GM19035 (cell line): ENCODE measurements around the gene NT5DC1.

Experiments
- ATAC-seq: cut with Tn5 transposase; IDR thresholded peaks from one replicate; pipeline ENCODE4 v1.9.1; 2021; ENCODE audit not compliant: unreplicated experiment

NT5DC1 gene

GRCh38 chr6:116189472-116189871, 88.8 kb downstream of the NT5DC1 start:
- no peak for ATAC-seq

DNA sequence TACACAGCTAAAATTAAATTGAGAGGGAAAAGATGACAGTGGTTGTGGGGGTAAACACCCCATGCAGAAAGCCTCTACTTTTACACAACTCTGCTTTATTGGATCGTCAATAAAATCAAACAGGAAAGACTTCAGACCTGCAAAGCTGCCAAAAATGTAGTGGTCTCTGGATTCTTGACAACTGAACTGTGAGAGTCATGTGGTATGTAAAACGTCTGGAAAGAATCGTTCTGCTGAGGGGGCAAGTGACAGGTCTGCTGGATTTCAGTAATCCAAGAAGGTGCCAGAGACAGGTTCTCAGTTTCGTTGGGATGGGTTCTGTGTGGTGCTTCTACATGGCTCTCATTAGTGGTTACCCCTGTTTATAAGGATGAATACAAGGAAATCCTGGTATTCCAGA, 89.9 kb downstream of the NT5DC1 start:
- no peak for ATAC-seq

GRCh38 chr6:116191881-116192280, 91.2 kb downstream of the NT5DC1 start:
- no peak for ATAC-seq

GRCh38 chr6:116192786-116193185, 92.1 kb downstream of the NT5DC1 start:
- ATAC-seq, result no peak

DNA sequence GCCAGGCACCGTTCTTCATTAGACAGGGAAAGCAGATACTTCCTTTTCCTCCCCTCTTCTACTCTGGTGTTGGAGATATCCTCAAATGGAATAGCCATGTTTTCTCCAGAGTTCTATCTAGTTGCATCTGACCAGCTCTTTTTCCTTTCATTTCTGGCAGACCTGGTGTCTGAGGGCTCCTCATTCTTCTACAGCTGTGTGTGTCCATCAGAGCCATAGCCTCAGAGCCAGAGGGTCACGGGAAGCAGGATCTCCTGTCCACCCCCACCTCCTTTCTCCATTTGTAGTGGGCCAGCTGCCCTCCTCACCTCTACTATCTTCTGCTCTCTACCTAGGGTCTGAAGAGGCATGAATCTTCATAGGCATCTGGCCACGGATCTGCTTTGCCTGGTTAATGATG, 96.2 kb downstream of the NT5DC1 start:
- ATAC-seq, result no peak

- no peak for ATAC-seq
These were observed 100.1 kb downstream of the NT5DC1 start for GRCh38 chr6:116200619-116201249.

- ATAC-seq, result no peak
These were observed 100.9 kb downstream of the NT5DC1 start for GRCh38 chr6:116201538-116201937.

DNA sequence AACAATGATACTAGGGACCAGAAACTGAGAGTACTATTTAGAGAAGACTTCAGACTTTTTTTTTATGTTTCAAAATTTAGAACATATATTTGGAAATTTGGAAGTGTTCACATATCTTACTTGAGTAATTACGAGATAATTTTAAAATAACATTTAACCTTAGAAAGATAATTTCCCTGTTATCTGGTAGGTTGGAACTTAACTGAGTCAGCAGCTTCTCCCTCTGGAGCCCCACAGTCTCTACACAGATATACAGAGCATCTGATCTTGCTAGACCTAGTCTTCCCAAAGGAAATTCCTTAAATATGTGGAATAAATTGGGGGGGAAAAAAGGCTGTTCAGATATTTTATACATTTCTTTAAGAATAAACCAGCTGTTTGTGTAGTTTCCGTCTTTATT, 104.6 kb downstream of the NT5DC1 start:
- no peak for ATAC-seq

DNA sequence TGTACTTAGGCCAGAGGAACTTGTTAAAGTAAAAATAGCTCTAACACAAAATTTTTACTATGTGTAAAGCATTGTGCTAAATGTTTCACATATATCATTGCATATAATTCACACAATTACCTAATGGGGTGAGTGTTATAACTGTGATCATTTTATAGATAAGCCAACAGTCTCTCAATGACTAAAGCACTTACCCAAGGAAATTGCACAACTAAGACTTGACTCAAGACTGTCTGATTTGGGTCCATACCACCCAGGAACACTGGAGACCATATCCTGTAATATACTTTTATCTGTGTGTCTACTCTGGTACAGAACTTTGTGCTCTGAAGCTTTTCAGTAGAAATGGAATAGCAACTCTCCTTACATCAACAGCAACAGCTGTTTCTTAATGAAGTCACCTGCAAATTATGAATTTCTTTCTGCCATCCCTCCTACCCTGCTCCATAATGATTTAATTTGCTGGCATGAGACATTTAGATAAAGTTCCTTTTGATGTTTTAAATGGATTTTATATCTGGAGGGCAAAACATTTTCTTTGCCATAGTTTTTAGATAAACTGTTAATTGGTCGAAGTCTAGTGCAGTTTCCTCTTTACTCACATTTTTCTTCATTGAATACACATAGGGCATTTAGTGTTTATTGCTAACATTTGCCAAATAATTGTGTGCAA, 105.7 kb downstream of the NT5DC1 start:
- ATAC-seq, result no peak

GRCh38 chr6:116208056-116208785, 107.6 kb downstream of the NT5DC1 start:
- no peak for ATAC-seq

DNA sequence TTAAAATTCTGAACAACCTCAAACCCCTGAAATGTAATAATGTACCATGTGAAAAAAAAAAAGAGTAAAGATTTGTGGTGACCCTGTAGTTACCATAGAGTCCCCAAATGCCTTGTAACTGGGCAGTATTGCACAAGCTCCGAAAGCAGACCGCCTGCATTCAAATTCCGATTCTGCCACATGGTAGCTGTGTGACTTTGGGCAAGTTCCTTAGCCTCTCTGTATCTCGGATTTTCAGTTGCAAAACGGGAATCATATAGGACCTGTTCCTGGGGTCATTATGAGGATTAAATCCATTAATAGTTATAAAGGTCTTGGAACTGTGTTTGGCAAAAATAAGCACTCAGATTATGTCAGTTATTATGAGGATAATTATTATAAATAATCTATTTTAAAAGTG, 109.7 kb downstream of the NT5DC1 start:
- ATAC-seq, result no peak

DNA sequence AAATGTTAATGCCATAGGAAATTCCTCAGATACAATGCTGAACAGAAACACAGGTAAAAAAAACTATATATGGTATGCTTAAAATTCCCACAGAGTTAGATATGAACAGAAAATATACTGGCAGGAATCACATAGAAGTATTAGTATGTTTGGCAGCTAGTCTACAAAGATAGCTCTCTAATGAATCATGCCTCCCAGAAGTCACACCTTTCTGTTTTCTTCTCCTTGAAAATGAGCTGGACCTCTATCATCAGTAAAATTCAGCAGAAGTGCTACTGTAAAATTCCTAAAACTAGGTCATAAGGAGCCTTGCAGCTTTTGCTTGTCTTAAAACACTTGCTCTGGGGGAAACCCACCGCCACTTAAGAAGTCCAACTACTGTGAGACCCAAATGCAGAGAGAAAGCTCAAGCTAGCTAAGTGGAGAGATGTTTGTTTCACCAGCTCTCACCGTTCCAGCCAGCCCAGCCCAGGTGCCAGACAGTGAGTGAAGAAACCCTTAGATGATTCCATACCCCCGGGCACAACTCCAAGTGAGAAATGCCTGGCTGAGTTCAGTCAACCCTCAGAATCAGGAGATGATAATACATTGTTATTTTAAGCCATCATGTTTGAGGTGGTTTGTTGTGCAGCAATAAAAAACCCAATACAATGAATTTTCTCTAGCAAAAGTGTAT, 110.2 kb downstream of the NT5DC1 start:
- no peak for ATAC-seq

DNA sequence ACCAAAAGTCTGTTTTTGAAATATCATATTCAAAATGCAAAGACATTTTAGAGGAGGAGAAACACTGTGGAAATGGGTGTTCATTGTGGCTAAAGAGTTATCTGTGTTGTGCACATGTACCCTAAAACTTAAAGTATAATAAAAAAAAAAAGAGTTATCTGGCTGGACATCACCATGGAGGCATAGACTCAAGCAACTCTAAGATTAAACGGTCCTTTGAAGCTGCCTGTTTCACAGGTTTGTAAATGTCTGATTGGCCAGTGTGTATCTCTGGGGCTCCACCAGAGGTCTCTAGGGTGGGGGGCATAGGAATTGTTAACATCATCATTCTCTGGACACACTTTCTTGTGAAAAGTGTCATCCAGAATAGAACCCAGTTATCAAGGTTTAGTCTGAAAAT, 114.0 kb downstream of the NT5DC1 start:
- no peak for ATAC-seq

- ATAC-seq, result no peak
These were observed 114.8 kb downstream of the NT5DC1 start for GRCh38 chr6:116215414-116215813.

DNA sequence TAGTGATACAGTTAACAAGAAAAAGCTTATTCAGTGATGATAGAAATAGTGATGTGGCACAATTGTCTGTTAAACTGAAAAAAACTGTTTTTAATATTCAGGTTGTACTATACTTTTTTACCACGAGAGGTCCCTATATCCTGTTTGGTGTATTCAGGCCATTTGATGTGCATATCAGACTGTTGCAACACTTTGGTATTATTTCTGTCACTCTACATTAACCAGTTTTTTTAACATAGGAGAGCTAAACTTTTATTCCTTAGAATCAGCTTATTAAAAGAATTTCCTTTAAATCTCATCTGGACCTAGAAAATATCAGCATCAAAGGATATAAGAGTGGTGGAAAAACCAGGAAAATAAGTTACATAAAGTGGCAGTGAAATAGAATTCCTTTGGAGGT, 116.4 kb downstream of the NT5DC1 start:
- no peak for ATAC-seq

GRCh38 chr6:116218172-116218633, 117.5 kb downstream of the NT5DC1 start:
- ATAC-seq, result no peak

- ATAC-seq, result no peak
These were observed 118.2 kb downstream of the NT5DC1 start for GRCh38 chr6:116218866-116219265.

- no peak for ATAC-seq
These were observed 120.4 kb downstream of the NT5DC1 start for GRCh38 chr6:116221067-116221466.

DNA sequence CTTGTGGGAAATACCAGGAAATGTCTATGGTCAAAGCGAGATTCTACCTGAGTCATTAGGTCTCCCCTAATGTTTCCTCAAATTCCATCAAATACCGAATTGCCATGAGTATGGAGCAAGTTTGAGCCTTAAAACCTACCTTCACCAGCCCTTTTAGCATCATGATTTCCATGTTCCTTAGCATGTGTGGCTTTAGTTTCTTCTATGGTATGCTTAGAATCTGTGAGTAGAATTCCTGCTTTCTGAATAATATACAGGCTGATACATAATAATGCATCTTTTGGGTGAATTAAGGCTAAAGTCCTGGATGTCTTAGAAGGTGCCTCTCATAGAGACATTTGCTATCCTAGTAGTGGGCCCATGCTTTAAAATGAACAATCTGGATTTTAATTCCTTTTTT, 121.3 kb downstream of the NT5DC1 start:
- ATAC-seq, result no peak

DNA sequence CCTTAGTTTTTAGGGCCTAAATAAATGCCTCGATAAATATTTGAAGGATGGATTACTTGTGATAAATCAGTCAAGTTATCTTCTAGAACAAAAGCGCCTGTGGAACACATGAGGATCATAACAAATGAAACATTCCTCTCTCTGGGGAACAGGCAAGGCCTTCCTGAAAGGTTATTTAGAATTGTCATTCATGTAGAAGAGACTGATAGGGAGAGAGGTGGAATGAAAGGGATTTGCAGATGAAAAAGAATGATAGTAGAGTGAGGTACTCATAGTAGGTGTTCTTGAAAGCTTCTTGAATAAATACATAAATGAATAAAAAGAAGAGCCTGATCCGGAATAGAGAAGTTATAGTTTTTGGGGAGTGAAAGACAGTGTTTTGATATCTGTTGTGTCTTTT, 122.7 kb downstream of the NT5DC1 start:
- ATAC-seq, result no peak

- no peak for ATAC-seq
These were observed 128.7 kb downstream of the NT5DC1 start for GRCh38 chr6:116229287-116229913.
